H9 (cell line): ENCODE results near the gene C5orf58. TPM values are rescaled to one million over a fixed set of nuclear protein-coding genes. Genes with fewer than 3 reads are reported as not detected.

Experiments
- DNase-seq: peaks from one replicate; pipeline ENCODE4 v3.0.0-alpha.2; 2017
- H2AFZ ChIP-seq: one replicate; pipeline ENCODE4 v1.6.1; 2013; ENCODE audit warnings: mild to moderate bottlenecking, low read length, control low read depth, moderate library complexity
- H2AK5ac ChIP-seq: 2 replicates; pipeline ENCODE4 v1.6.1; 2013; ENCODE audit warnings: low read length, control low read depth, mixed read lengths; ENCODE audit not compliant: insufficient read length
- H2BK120ac ChIP-seq: one replicate; pipeline ENCODE4 v1.6.1; 2013; ENCODE audit warnings: low read depth, mild to moderate bottlenecking, low read length, control low read depth, inconsistent platforms; ENCODE audit not compliant: poor library complexity, severe bottlenecking
- H2BK12ac ChIP-seq: 2 replicates; pipeline ENCODE4 v1.6.1; 2013; ENCODE audit warnings: low read length, control low read depth, mixed read lengths, low read depth; ENCODE audit not compliant: insufficient read length
- H2BK15ac ChIP-seq: 2 replicates; pipeline ENCODE4 v1.6.1; 2013; ENCODE audit warnings: low read depth, low read length, control low read depth
- H2BK20ac ChIP-seq: one replicate; pipeline ENCODE4 v1.6.1; 2013; ENCODE audit warnings: low read depth, mild to moderate bottlenecking, low read length, control low read depth, inconsistent platforms; ENCODE audit not compliant: poor library complexity, severe bottlenecking
- H2BK5ac ChIP-seq: 2 replicates; pipeline ENCODE4 v1.6.1; 2013; ENCODE audit warnings: low read length, control low read depth, mixed read lengths; ENCODE audit not compliant: insufficient read length
- H3K14ac ChIP-seq: 2 replicates; pipeline ENCODE4 v1.6.1; 2013; ENCODE audit warnings: low read length, control low read depth; ENCODE audit not compliant: insufficient read depth
- H3K18ac ChIP-seq: 2 replicates; pipeline ENCODE4 v1.6.1; 2013; ENCODE audit warnings: low read depth, mild to moderate bottlenecking, mixed read lengths, low read length, control low read depth; ENCODE audit not compliant: insufficient read length
- H3K23ac ChIP-seq: 2 replicates; pipeline ENCODE4 v1.6.1; 2013; ENCODE audit warnings: low read length, control low read depth, mixed read lengths, low read depth; ENCODE audit not compliant: insufficient read length
- H3K23me2 ChIP-seq: 2 replicates; pipeline ENCODE4 v1.6.1; 2013; ENCODE audit warnings: low read depth, mild to moderate bottlenecking, mixed read lengths, low read length, control low read depth; ENCODE audit not compliant: insufficient read length, poor library complexity, severe bottlenecking
- H3K27ac ChIP-seq: 2 replicates; pipeline ENCODE4 v1.5.1; 2013; ENCODE audit warnings: low read length, control low read depth, mixed read lengths, low read depth; ENCODE audit not compliant: insufficient read length
- H3K27me3 ChIP-seq: 2 replicates; pipeline ENCODE4 v1.6.1; 2013; ENCODE audit warnings: low read length, control low read depth, inconsistent platforms; ENCODE audit not compliant: insufficient read depth
- H3K4ac ChIP-seq: 2 replicates; pipeline ENCODE4 v1.6.1; 2013; ENCODE audit warnings: low read depth, mild to moderate bottlenecking, control low read depth, inconsistent platforms, low read length, moderate library complexity
- H3K4me1 ChIP-seq: 2 replicates; pipeline ENCODE4 v1.6.1; 2013; ENCODE audit warnings: low read length, control low read depth, inconsistent platforms; ENCODE audit not compliant: insufficient read depth
- H3K4me2 ChIP-seq: 2 replicates; pipeline ENCODE4 v1.6.1; 2013; ENCODE audit warnings: low read length, control low read depth, mixed read lengths; ENCODE audit not compliant: insufficient read length, insufficient read depth
- H3K56ac ChIP-seq: 2 replicates; pipeline ENCODE4 v1.6.1; 2013; ENCODE audit warnings: low read depth, mild to moderate bottlenecking, mixed read lengths, low read length, control low read depth; ENCODE audit not compliant: insufficient read length
- H3K79me1 ChIP-seq: 2 replicates; pipeline ENCODE4 v1.6.1; 2013; ENCODE audit warnings: low read depth, mild to moderate bottlenecking, moderate library complexity, low read length, control low read depth, inconsistent platforms; ENCODE audit not compliant: insufficient read depth, poor library complexity, severe bottlenecking
- H3K79me2 ChIP-seq: 2 replicates; pipeline ENCODE4 v1.6.1; 2013; ENCODE audit warnings: low read length, control low read depth, inconsistent platforms; ENCODE audit not compliant: insufficient read depth
- H3K9ac ChIP-seq: 2 replicates; pipeline ENCODE4 v1.6.1; 2013; ENCODE audit warnings: low read length, control low read depth, mixed read lengths; ENCODE audit not compliant: insufficient read length; ENCODE audit errors: extremely low read depth
- H3K9me3 ChIP-seq: one replicate; pipeline ENCODE4 v1.6.1; 2013; ENCODE audit warnings: low read depth, low read length, inconsistent platforms; ENCODE audit not compliant: control insufficient read depth
- H3T11ph ChIP-seq: one replicate; pipeline ENCODE4 v1.6.1; 2013; ENCODE audit warnings: mild to moderate bottlenecking, low read length, control low read depth, inconsistent platforms
- H4K20me1 ChIP-seq: one replicate; pipeline ENCODE4 v1.6.1; 2013; ENCODE audit not compliant: control insufficient read depth, insufficient read length, insufficient read depth
- H4K5ac ChIP-seq: 2 replicates; pipeline ENCODE4 v1.6.1; 2013; ENCODE audit warnings: low read depth, mild to moderate bottlenecking, mixed read lengths, low read length, control low read depth; ENCODE audit not compliant: insufficient read length
- H4K8ac ChIP-seq: replicated peaks from 2 replicates; pipeline ENCODE4 v1.6.1; 2013; ENCODE audit warnings: low read length, control low read depth, mixed read lengths, low read depth; ENCODE audit not compliant: insufficient read length
- H4K91ac ChIP-seq: 2 replicates; pipeline ENCODE4 v1.6.1; 2013; ENCODE audit warnings: low read depth, mild to moderate bottlenecking, moderate library complexity, mixed read lengths, low read length, control low read depth; ENCODE audit not compliant: insufficient read length
- H3K27ac Mint-ChIP-seq, 3 experiments: 2 replicates in 2 of 3; 3 replicates in 1 of 3; pipeline ENCODE4 v1.8.0; 2020 to 2021; ENCODE audit warnings: mixed read lengths in 3 of 3, mild to moderate bottlenecking in 1 of 3, moderate library complexity in 1 of 3
- H3K27me3 Mint-ChIP-seq: 2 replicates; pipeline ENCODE4 v1.8.0; 2021; ENCODE audit warnings: low read depth, mild to moderate bottlenecking, moderate library complexity, mixed read lengths
- H3K36me3 Mint-ChIP-seq, 3 experiments: 2 replicates in 2 of 3; 3 replicates in 1 of 3; pipeline ENCODE4 v1.8.0; 2020 to 2021; ENCODE audit warnings: low read depth in 3 of 3, mixed read lengths in 3 of 3; ENCODE audit not compliant: insufficient read depth in 1 of 3
- H3K4me1 Mint-ChIP-seq, 2 experiments: 2 replicates each; pipeline ENCODE4 v1.8.0; 2020; ENCODE audit warnings: mixed read lengths in 2 of 2
- H3K4me3 Mint-ChIP-seq, 2 experiments: 2 replicates in 1 of 2; 3 replicates in 1 of 2; pipeline ENCODE4 v1.8.0; 2020 to 2021; ENCODE audit warnings: mild to moderate bottlenecking in 2 of 2, mixed read lengths in 2 of 2, moderate library complexity in 1 of 2
- H3K9me3 Mint-ChIP-seq, 2 experiments: 2 replicates in 1 of 2; 3 replicates in 1 of 2; pipeline ENCODE4 v1.8.0; 2020; ENCODE audit warnings: mild to moderate bottlenecking in 2 of 2, mixed read lengths in 2 of 2, moderate library complexity in 1 of 2
- WGBS: extraction: QIAGEN DNeasy Blood & Tissue Kit; methylation state at CpG from one replicate; pipeline ENCODE4 v1.1.7; 2013; ENCODE audit warnings: missing lambda C conversion rate, low lambda C conversion rate, mixed read lengths; ENCODE audit not compliant: insufficient read length; ENCODE audit errors: extremely low coverage; 5-methylcytosine and 5-hydroxymethylcytosine counted together
- total RNA-seq: library from RNA; stranded (reverse); gene quantifications from 2 replicates; pipeline ENCODE4 v1.2.1, GENCODE V29; 2021
- TF ChIP-seq, protein P1 (sequence below): fragments of 200-600 bp; sonication (generic); conservative IDR thresholded peaks from 3 replicates; pipeline ENCODE4 v1.8.0; 2021; ENCODE audit warnings: antibody characterized with exemption, mild to moderate bottlenecking

Gene C5orf58
- total RNA-seq, 1 experiment from 2014 or later = 0.90 TPM

GRCh38 chr5:170286386-170286925 is 53.7 kb downstream of the C5orf58 start:
- TF ChIP-seq, protein P1, sequence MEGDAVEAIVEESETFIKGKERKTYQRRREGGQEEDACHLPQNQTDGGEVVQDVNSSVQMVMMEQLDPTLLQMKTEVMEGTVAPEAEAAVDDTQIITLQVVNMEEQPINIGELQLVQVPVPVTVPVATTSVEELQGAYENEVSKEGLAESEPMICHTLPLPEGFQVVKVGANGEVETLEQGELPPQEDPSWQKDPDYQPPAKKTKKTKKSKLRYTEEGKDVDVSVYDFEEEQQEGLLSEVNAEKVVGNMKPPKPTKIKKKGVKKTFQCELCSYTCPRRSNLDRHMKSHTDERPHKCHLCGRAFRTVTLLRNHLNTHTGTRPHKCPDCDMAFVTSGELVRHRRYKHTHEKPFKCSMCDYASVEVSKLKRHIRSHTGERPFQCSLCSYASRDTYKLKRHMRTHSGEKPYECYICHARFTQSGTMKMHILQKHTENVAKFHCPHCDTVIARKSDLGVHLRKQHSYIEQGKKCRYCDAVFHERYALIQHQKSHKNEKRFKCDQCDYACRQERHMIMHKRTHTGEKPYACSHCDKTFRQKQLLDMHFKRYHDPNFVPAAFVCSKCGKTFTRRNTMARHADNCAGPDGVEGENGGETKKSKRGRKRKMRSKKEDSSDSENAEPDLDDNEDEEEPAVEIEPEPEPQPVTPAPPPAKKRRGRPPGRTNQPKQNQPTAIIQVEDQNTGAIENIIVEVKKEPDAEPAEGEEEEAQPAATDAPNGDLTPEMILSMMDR = no peak
- H2BK5ac ChIP-seq = no peak overlapping the region
- H3K56ac ChIP-seq = no peak overlapping the region
- no peaks in the 10 kb centered on the region for H3K79me1 ChIP-seq
- Mint-ChIP-seq H3K27me3 (peaks cover 12% of the 10 kb centered on the region), H3K4me1 (peaks cover 28 to 32% of the 10 kb centered on the region in 2 experiments), H3K27ac (no peak overlapping the region), H3K4me3 (no peak overlapping the region), H3K9me3 (peaks cover 38 to 46% of the 10 kb centered on the region in 2 experiments), H3K36me3 (peaks cover 15 to 38% (median 20%) of the 10 kb centered on the region in 3 experiments)
- H3K18ac ChIP-seq = no peak overlapping the region
- no peak overlapping the region for H3K27ac ChIP-seq
- no peaks in the 10 kb centered on the region for H3K27me3 ChIP-seq
- no peak overlapping the region for H3K4ac ChIP-seq
- no peak overlapping the region for H4K8ac ChIP-seq
- no peak overlapping the region for H2AK5ac ChIP-seq
- H2BK20ac ChIP-seq = no peak overlapping the region
- H3K9me3 ChIP-seq = peaks cover 26% of the 10 kb centered on the region
- H2AFZ ChIP-seq = no peak overlapping the region
- H2BK12ac ChIP-seq = no peak overlapping the region
- peaks cover 3% of the 10 kb centered on the region for H3K23me2 ChIP-seq
- no CpG with 5 or more reads among the region's 3 CpGs for WGBS
- H3K14ac ChIP-seq = no peak overlapping the region
- no peaks in the 10 kb centered on the region for H3K79me2 ChIP-seq
- H3K4me1 ChIP-seq = peaks cover 5% of the 10 kb centered on the region; the same call in 1 of the 2 replicates
- H4K5ac ChIP-seq = no peak overlapping the region
- H3K9ac ChIP-seq = no peak overlapping the region
- H3K4me2 ChIP-seq = no peak overlapping the region
- no peak overlapping the region for H3T11ph ChIP-seq
- H2BK120ac ChIP-seq = no peak overlapping the region
- DNase-seq = no peak
- no peak overlapping the region for H2BK15ac ChIP-seq
- H4K20me1 ChIP-seq = no peaks in the 10 kb centered on the region
- H3K23ac ChIP-seq = no peak overlapping the region
- no peak overlapping the region for H4K91ac ChIP-seq
